Activated CD4-positive, alpha-beta T cell treated with anti-CD3 and anti-CD28 coated beads, Interleukin-2, amount 50 U/mL, for 16 hours (primary cell): ENCODE results near the gene MRPS12.
"Not testable (repeated sequence)": the region's sequence is repeated elsewhere in the genome, so short reads cannot be mapped to it uniquely, and the experiment has no call there.

Experiments used
- DNase-seq: peaks from one replicate; pipeline ENCODE4 v3.0.0-alpha.2; 2020

MRPS12 gene

DNA sequence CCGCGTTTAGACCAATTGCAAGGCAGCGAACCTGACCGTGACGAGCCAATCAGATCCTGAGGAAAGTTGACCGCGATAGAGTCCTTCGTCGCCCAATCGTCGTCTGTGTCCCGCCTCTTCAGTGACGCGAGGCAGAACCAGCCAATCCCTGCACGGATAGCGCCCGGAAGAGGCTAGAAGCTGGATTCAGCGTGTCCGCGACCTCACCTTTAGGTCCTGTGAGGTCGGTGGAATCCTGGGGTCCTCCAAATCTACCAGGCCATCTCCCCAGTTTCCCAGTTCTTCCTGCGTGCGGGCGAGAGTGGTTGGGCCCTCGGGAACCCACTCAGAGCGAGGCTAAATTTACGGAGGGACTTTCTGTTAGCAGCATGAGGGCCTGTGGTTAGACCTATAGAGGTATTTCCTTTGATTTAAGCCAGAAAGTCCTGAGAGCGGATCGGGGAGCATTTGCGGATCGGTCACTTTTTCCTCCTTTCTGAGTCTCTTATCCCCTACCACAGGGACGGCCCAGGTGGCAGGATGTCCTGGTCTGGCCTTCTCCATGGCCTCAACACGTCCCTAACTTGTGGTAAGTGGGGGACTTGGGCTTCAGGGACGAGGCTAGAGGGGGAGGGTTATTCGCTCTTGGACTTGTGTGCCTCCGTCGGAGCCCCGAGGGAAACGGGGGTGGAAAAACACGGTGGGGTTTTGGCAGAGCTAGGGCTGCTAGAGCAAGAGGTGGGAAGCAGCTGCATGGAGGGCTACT, at the start of gene MRPS12:
TSS of gene MRPS12 (plus strand) at position 169 of the 745 bp plus-strand sequence. CDS start at position 520, 351 bp downstream.
- DNase-seq: peak; percentile 100

DNA sequence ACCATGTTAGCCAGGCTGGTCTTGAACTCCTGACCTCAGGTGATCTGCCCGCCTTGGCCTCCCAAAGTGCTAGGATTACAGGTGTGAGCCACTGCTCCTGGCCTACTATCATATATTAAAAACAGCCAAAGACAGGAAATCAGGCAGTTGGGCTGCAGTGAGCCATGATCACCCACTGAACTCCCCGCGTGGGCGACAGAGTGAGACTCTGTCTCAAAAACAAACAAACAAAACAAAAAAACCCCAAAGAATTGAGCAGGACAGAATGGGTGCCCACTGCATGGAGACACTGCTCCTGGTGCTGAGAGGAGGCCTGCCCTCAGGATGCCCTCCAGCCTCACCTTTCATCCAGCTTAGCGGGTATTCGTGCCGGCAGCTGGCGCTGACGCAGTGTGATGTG, 47.5 kb upstream of the MRPS12 start:
- no peak for DNase-seq

DNA sequence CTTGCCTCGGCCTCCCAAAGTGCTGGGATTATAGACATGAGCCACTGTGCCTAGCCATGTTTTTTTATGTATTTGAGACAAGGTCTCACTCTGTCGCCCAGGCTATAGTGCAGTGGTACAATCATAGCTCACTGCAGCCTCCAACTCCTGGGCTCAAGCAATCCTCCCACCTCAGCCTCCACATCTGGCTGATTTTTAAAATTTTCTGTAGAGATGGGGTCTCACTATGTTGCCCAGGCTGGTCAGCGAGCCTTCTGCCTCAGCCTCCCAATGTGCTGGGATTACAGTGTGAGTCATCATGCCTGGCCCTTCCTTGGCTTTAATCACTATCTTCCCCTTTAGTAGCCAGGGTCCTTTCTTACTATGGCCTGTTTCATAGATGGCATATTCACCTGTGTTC, 46.1 kb upstream of the MRPS12 start:
- DNase-seq: not testable (repeated sequence)

DNA sequence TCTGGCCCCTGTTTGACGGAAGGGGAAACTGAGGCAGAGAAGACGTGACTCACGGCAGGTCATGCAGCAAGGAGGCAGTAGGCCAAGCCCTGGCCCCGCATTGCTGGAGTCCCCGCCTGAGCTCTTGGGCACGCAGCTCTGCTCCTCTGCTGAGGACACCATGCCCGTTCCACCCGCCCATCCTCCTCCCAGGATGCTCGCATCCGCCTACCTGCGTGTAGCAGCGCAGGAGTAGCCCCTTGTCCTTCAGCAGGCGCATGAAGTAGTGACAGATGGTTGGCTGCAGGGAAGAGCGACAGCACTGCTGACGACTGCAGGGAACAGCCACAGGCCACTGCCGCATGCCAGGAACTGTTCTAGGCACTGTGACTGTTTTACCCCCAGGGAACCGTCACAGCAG, 41.9 kb upstream of the MRPS12 start:
- no peak for DNase-seq

DNA sequence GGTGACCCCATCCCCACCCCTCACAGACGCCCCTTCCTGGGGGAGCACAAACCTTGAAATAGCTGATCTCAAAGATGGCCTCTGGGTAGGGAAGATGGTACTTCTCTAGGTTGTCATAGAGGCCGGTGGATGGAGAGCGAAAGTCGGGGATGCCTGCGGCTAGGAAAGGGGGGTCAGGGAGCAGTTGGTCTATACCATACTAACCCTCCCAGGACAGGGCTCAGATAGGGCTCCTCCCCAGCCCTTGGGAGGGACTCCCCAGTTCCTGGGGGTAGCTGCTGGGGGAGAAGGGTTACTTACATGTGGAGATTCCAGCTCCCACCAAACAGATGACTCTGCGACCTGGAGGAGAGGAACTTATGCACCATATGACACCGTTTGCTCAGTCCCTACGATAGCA, 40.9 kb upstream of the MRPS12 start:
- DNase-seq: no peak

DNA sequence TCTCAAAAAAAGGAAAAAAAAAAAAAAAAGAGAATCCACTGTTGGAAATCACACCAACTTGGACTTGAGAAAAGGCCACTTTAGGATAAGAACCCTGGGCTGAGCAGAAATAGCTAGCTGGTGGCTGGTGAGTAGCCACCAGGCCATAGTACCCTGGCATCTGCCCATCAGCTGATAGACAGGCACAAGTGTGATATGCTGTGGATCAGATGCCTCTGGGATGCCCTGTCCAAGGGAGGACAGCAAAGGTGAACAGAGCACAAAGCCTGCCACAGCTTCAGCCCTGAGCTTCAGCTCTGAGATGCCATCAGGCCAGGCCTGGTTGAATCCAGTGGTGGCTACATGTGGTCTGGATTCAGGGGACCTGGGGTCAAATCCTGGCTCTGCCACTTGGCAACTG, 40.1 kb upstream of the MRPS12 start:
- DNase-seq: no peak

DNA sequence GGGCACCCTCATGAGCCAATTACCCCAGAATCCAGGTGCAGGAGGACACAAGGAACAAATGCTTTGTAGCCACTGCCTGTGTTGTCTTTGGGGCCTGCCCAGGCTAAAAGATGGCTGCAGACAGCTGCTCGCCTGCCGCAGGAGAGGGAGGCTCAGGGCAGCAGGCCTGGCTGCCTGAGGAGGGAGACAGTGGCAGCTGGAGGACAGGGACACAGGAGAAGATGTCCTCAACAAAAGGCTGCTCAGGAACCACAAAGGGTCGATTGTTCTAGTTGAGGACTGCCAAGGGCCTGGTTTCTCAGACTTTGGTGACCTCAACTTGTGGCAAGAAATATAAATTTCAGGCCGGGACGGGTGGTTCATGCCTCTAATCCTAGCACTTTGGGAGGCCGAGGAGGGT, 39.0 kb upstream of the MRPS12 start:
- no peak for DNase-seq

DNA sequence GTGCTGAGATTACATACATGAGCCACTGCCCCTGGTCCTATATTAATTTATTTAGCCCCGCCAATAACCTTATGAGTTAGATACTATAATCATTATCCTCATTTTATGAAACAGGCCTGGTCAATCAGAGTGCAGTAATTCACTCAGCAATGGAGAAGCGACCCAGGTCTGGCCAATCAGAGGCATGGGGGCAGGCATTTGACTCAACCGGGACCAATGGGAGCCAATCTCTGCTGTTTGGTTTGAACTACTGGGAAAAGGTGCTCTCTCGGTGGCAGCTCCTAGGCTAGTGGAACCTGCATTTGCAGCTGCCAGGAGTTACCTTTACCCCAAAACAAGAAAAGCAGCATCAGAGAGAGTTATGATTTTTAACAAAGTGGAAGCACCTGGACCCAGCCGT, 37.9 kb upstream of the MRPS12 start:
- DNase-seq: no peak

DNA sequence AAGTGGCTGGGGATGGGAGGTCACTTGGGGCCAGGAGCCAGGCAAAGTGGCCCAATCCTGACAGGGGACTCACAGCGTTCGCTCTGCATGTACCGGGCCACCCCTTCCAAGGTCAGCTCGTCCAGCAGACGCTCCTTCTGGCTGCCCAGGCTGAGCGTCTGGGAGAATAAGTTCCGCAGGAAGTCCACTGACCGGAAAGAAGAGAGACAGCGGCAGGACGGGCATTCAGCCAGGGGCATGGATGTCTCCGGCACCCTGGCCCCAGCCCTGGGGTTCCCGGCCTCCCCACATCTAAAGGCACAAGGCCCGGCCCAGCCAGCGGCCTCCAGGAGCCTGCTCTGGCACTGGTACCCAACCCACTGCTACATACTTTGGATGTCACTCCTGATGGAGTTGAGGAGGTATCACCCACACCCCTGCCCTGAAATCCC, 37.4 kb upstream of the MRPS12 start:
- DNase-seq: no peak

DNA sequence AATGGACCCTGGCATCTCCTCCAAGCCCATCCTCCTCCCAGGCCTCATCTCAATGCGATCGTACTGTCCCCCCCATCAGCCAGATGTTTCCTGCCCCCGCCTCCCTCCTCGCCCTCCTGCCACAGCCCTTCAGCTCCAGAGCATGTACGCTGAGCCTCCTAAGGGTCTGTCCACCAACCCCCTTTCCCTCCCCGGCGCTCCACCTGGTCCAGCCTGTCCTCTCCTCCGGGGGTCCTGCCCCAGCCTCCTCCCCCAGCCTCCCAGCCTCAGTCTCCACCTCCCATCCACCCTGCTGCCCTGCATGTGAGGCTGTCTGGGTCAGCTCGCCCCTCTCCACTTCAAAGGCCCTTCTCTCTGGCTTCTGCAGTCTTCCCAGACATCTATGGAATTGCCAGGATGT, 35.8 kb upstream of the MRPS12 start:
- no peak for DNase-seq

DNA sequence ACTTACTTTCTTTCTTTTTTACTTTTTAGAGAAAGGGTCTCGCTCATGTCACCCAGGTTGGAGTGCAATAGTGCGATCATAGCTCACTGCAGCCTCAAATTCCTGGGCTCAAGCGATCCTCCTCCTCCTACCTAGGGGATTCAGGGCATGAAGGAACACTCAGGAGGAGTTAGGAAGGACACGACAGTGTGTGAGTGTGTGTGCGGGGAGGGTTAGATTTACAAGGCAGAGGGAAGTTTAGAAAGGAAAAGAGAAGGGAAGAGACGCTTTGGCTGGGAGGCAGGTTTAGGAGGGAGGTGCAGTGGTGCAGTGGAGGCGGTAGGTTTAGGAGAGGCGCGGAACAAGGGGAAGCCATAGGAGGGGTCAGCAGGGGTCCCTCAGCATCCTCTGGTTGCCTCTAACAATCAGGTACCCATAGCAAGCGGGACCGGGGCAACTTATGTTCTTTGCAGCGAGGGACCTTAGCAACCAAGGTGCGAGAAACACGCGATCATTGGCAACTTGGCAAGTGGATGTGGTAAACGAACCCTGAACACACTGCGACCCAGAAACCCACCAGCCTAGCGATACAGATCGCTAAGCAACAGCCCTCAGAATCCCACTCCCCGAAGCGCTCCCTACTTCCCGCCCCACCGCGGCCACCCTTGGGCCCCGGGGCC, 31.8 kb upstream of the MRPS12 start:
- no peak for DNase-seq

DNA sequence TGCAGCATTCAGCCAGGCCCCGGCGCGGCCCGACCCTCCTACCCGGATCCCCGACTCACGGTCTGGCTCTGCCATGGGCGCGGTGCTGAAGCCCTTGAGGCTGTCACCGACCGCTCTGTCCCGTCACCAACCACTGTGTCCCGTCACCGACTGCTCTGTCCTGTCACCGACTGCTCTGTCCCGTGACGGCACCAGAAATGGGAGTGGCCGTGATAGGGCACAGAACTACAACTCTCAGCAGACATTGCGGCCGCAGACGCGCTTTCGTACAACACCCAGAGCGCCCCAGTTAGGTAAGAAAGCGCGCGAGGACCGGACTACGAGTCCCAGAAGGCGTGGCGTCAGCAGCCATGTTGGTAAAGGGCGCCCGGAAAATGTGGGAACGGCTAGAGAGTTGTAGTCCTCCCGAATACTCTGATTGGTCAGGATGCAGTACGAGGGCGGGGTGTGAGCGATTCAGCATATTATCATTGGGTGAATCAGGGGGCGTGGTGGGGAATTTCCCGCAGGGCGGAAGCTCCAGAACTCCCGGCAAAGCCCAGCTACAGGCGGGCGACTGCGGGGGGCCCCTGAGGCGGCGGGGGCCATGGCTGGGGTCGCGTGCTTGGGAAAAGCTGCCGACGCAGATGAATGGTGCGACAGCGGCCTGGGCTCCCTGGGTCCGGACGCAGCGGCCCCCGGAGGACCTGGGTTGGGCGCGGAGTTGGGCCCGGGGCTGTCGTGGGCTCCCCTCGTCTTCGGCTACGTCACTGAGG, 31.1 kb upstream of the MRPS12 start, which contains the start of the genes NFKBIB and SIRT2:
TSS of gene NFKBIB (plus strand) at position 523 of the 755 bp plus-strand sequence. CDS start at position 587, 64 bp downstream.
TSS of gene SIRT2 (minus strand) at position 172 of the 755 bp plus-strand sequence. CDS start at position 75, 97 bp downstream.
- peak; percentile 100 for DNase-seq

DNA sequence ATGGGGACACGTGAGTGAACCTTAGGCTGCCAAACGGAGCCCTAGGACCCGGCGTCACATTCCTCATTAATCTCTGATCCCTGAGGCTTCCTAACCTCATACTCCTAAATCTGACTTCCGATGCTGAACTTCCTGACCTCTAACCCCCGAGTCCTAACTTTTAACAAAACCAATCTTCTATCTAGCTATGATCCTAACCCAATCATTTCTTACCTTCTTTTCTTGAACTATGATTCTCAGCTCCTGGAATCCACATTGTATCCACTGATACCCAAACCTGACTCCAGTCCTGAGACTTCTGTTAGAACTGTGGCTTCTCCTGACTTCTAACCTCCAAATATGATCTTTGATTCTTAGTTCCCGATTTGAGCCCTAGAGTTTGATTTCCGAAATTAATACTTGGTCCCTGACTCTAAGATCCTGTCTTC, 30.5 kb upstream of the MRPS12 start:
- DNase-seq: no peak

DNA sequence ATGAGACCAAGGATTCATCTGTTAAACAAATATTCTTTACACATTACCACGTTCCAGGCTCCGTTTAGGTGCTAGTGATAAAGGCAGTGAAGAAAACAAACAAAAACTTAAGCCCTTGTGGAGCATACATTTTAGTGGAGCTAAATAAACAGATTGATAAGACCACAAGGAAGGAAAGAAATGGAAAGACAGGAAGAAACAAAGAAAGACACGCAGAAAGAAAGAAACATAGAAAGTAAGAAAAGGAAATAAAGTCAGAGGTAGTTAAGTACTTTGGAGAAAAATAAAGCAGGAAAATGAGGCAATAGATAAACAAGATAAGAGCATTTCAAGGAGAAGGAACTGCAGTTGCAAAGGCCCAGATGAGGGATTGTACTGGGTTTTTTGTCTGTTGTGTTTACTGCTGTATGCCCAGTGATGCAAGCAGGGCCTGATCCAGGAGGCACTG, 30.0 kb upstream of the MRPS12 start:
- DNase-seq: no peak

DNA sequence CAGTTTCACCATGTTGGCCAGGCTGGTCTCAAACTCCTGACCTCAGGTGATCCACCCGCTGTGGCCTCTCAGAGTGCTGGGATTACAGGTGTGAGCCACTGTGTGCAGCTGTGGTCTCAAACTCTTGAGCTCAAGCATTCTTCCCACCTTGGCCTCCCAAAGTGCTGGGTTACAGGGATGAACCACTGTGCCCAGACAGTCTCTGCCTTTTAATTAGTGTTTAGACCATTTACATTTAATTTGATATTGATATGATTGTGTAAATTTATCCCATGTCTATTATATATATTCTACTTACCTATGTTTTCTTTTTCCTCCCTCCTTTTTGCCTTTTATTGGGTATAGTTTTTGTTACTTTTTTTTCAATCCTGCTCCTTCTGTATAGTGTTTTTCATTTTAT, 29.1 kb upstream of the MRPS12 start:
- no peak for DNase-seq

DNA sequence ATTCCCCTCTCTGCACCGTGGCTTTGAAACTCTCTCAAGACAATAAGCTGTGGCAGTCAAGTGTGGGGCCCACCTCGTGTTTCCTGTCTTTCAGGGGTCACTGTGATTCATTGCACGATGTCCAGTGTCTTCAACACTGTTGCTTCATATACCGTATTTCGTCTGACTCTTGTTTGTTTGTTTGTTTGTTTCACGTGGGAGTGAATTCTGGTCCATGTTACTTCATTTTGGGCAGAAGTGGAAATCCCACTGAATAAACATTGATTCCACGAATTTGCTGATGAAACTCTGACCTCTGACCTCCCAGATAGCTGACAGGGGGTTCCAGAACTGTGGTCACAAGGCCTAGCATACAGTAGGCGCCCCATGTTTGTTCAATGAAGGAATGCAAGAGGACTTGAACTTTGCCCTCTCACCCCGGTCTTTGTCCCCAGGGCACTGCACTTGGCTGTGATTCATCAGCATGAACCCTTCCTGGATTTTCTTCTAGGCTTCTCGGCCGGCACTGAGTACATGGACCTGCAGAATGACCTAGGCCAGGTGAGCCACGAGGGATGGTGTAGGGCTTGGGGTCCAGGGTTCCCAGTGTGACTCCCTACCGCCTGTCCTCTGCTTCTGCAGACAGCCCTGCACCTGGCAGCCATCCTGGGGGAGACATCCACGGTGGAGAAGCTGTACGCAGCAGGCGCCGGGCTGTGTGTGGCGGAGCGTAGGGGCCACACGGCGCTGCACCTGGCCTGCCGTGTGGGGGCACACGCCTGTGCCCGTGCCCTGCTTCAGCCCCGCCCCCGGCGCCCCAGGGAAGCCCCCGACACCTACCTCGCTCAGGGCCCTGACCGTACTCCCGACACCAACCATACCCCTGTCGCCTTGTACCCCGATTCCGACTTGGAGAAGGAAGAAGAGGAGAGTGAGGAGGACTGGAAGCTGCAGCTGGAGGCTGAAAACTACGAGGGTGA, 25.9 kb upstream of the MRPS12 start:
- no peak for DNase-seq

DNA sequence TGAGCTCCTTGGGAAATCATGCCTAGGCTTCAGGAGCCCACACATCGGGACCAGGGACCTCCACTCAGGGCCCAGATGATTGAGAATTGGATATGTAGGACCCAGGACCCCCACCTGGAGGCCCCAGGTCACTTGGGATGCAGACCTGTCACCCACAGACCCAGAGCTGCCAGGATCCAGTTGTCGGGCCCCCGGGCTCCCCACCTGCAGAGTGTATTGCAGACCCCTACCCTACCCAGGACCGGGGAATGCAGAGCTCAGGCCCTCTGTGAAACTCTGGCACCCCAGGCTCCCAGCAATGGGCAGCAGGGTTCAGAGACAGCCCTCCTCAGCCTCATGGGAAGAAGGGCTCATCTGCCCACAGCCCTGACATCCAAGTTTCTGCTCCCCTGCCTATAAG, 25.1 kb upstream of the MRPS12 start:
- no peak for DNase-seq

DNA sequence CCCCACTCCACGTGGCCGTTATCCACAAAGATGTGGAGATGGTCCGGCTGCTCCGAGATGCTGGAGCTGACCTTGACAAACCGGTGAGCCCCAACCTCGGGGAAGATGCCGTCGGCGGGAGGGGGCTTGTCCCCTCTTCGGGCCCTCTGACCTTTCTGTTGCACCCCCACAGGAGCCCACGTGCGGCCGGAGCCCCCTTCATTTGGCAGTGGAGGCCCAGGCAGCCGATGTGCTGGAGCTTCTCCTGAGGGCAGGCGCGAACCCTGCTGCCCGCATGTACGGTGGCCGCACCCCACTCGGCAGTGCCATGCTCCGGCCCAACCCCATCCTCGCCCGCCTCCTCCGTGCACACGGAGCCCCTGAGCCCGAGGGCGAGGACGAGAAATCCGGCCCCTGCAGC, 23.5 kb upstream of the MRPS12 start:
- DNase-seq: no peak

DNA sequence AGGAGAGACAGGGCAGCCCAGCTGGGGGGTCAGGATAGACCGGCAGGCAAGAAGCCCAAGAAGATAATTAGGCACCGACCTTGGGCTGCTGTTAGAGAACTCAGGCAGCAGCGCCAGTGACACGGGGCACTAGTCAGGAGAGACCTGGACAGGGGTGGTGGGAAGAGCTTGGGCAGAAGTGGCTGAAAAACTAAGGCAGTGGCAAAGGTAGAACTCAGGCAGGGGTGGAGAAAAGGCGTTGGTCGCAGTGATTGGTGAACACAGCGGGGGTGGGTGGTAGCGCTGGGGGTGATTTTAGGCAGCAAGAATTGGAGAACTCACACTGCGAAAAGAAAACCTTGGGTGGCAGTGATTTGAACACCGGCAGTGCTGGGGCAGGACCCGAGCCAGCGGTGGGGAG, 23.1 kb upstream of the MRPS12 start:
- no peak for DNase-seq

DNA sequence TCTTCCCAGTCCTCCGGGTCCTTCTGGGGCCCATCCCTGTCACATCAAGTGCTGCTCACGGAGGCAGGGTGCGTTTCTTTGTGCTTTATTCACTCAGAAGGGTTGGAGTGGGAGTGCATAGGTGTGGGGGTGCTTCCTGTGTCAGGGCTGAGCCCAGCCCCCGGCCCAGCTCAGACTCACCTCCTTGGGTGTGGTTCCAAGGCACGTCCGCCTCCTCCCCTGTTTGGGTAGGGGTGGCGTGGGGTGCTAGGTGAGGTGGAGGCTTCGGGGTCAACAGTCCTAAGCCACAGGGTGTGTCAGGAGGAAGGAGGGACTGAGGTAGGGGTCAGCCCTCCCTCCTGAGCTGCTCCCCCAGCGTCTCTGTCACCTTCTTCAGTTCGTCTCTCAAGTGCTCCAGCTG, 21.8 kb upstream of the MRPS12 start:
- DNase-seq: no peak

DNA sequence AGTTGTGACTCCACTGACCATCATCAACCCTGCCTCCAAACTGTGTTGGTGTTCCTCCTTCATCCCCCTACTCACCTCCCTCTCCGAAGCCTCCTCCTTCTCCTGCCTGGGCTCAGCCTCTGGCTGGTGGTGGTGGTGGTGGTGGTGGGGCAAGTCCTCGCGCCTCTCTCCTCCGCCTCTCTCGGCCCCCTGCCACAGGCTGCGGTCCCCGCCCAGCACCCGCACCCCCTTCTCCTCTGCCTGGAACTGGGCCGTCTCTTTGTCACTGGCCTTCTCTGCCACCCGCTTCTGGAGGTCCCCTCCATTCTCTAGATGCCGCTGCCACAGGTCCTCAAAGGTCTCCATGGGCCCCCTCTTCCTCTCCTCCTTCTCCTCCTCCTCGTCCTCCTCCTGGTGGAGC, 20.3 kb upstream of the MRPS12 start:
- no peak for DNase-seq

DNA sequence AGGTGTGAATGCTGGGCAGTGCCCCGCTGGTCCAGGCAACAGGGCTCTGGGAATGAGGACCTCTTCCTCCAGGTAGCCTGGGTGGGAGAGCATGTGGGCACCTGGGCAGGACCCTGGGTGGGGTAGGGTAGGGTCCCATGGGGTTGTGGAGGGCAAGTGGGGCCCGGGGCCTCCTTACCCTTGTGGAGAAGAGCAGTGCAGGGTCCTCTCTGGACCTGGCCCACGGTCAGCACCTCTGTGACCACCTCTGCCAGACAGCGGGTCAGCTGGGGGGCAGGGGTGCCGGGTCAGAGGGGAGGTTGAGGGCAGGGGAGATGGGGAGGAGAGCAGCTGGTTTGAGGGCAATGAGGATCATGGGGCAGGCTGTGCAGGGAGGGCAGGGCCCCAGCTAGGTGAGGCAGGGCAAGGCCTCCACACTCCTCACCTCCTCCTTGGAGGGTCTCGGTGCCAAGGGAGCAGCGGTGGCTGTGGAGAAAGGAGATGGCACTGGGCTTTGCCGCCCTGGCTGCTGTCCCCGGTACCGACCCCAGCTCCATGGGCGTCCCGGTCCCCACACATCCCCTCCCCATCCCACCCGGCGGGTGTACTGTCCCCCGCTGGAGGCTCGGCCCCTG, 19.2 kb upstream of the MRPS12 start:
- DNase-seq: no peak
